Stimulated activated CD4-positive, alpha-beta T cell treated with anti-CD3 and anti-CD28 coated beads, TNF-alpha, amount 100 ng/mL, for 4 hours (primary cell): ENCODE measurements around the gene GALNT10.
"Not testable (repeated sequence)": the region's sequence is repeated elsewhere in the genome, so short reads cannot be mapped to it uniquely, and the experiment has no call there.

ENCODE experiments used
- DNase-seq, 3 experiments: peaks; one replicate each; pipeline ENCODE4 v3.0.0-alpha.2; 2020; ENCODE audit warnings: low read depth in 3 of 3

Gene GALNT10

GRCh38 chr5:154352960-154353548 lies 162.5 kb downstream of the GALNT10 start:
- no peak for DNase-seq

- DNase-seq: no peak
These were observed 164.6 kb downstream of the GALNT10 start for GRCh38 chr5:154355129-154355611.

GRCh38 chr5:154356020-154356655 lies 165.6 kb downstream of the GALNT10 start:
- no peak for DNase-seq

- no peak for DNase-seq
These were observed 166.4 kb downstream of the GALNT10 start for GRCh38 chr5:154356958-154357357.

- DNase-seq: no peak
These were observed 168.1 kb downstream of the GALNT10 start for GRCh38 chr5:154358516-154359220.

- DNase-seq: no peak
These were observed 168.7 kb downstream of the GALNT10 start for GRCh38 chr5:154359221-154359573.

GRCh38 chr5:154360241-154360640 lies 169.7 kb downstream of the GALNT10 start:
- DNase-seq: not testable (repeated sequence)

- no peak for DNase-seq
These were observed 172.9 kb downstream of the GALNT10 start for GRCh38 chr5:154363411-154363810.

- DNase-seq: no peak
These were observed 174.2 kb downstream of the GALNT10 start for GRCh38 chr5:154364771-154365170.

- DNase-seq: no peak
These were observed 175.3 kb downstream of the GALNT10 start for GRCh38 chr5:154365823-154366222.

- no peak for DNase-seq
These were observed 175.8 kb downstream of the GALNT10 start for GRCh38 chr5:154366353-154366752.

- DNase-seq: no peak
These were observed 176.6 kb downstream of the GALNT10 start for GRCh38 chr5:154367101-154367500.

GRCh38 chr5:154368041-154368800 lies 177.7 kb downstream of the GALNT10 start:
- DNase-seq: no peak

GRCh38 chr5:154369682-154370081 lies 179.1 kb downstream of the GALNT10 start:
- no peak for DNase-seq

GRCh38 chr5:154370119-154370518 lies 179.6 kb downstream of the GALNT10 start:
- no peak for DNase-seq

GRCh38 chr5:154370813-154371212 lies 180.3 kb downstream of the GALNT10 start:
- no peak for DNase-seq

GRCh38 chr5:154371687-154372086 lies 181.2 kb downstream of the GALNT10 start:
- no peak for DNase-seq

GRCh38 chr5:154372661-154373060 lies 182.1 kb downstream of the GALNT10 start:
- no peak for DNase-seq

GRCh38 chr5:154373326-154373725 lies 182.8 kb downstream of the GALNT10 start:
- no peak for DNase-seq

- DNase-seq: no peak
These were observed 183.2 kb downstream of the GALNT10 start for GRCh38 chr5:154373729-154374179.

- DNase-seq: no peak
These were observed 183.7 kb downstream of the GALNT10 start for GRCh38 chr5:154374264-154374663.

GRCh38 chr5:154375329-154376008 lies 184.9 kb downstream of the GALNT10 start:
- no peak for DNase-seq
